HTERT RPE-1 (cell line): ENCODE results near the gene CAMSAP2.

Experiments
- in situ Hi-C: fragments of 300-500 bp; cut with MboI; formaldehyde crosslinking; loops from 4 replicates; pipeline ENCODE4 v1.14.3; 2020; ENCODE audit warnings: low sequenced_read_pairs

Gene CAMSAP2

DNA sequence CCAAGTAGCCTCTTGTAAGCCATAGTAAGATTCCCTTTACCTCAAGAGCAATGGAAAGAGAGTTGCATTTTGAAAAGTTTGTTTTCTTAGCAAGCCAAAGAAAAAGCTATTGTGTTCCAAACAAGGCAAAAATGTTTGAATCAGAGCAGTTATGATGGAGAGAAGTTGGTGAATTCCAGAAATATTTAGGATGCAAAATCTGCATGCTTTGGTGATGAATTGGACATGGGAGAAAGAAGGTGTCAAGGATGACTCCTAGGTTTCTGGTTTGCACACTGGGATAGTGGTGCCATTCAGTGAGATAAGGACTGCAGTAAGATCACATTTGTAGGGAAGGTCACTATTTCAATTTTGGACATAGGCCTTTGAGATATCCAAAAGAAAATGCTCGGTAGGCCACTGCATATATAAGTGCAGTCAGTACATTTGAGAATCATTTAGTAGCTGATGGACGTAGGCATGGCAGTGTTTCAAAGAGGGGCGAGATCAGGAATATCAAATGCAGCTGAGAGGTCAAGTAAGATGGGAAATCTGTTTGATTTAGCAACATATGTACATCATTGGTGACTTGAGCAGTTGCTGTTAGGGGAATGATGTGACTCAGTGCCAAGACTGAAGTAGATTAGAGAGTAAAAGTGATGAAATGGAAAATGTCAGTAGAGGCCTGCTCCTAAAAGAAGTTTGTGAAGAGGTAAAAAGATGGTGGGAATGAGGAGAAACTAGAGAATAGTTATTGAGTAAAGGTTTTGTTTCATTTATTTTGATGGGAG, 100.2 kb downstream of the CAMSAP2 start:
- in situ Hi-C loops, result no loop called here

DNA sequence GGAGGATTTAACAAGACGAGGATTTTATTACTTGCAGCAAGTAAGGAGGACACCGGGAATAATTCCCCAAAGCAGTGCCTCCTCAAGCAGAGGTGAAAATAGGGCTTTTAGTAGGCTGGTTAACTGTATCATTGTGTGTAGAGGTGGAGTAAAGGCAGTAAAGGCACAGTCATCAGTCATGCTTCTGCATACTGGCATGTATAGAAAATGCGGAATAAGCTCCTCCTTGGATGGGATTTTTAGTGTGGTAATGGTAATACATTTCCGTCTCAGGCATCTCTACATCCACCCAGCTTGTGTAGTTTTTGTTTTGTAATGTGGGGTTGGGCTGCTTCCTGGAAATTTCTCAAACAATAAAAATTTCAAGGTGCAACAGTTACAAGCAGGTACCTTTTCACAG, 106.7 kb downstream of the CAMSAP2 start:
- in situ Hi-C loops, result no loop called here

DNA sequence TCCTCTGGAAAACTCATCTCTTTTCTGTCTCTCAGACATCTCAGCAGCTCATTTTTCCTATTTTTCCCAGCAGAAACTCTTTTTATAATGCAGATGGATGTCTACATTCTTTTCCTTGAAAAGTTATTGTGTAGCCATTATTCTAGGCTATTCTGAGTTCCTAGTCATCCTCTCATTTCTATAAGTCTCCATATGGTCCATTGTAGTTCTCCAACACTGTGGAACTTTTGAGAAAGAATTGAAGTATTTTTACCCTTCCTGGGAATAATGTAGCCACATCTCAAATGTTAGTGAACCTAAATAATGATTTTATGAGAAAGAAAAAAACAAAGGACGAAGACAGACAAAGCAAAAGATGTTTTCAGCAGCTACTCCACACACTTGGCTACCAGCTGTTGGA, 107.7 kb downstream of the CAMSAP2 start:
- in situ Hi-C loops, result no loop called here

DNA sequence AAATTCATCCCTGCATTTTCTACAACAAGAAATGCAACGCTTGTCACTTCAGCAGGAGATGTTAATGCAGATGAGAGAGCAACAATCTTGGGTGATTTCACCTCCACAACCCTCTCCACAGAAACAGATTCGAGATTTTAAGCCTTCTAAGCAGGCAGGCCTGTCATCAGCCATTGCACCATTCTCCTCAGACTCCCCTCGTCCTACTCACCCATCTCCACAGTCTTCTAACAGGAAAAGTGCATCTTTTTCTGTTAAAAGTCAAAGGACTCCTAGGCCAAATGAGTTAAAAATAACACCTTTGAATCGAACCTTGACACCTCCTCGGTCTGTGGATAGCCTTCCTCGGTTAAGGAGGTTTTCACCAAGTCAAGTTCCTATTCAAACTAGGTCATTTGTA, 110.7 kb downstream of the CAMSAP2 start:
- in situ Hi-C loops, result no loop called here

DNA sequence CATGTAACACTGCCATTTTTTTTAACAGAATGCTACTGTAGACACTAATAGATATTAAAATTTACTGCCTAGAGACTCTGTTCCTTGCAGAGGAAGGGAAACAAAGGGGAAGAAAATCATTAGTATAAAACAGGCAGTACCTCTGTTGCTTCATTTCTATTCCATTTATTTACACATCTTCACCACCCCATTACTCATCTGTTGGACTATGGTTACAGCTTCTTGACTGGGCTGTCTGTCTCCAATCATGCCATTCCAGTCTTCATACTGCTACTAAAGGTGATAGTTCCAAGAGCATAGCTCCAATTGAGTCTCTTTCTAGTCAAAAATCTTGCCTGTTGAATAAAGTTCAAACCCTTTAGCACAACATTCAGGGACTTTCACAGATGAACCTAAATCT, 111.9 kb downstream of the CAMSAP2 start:
- in situ Hi-C loops, result no loop called here

DNA sequence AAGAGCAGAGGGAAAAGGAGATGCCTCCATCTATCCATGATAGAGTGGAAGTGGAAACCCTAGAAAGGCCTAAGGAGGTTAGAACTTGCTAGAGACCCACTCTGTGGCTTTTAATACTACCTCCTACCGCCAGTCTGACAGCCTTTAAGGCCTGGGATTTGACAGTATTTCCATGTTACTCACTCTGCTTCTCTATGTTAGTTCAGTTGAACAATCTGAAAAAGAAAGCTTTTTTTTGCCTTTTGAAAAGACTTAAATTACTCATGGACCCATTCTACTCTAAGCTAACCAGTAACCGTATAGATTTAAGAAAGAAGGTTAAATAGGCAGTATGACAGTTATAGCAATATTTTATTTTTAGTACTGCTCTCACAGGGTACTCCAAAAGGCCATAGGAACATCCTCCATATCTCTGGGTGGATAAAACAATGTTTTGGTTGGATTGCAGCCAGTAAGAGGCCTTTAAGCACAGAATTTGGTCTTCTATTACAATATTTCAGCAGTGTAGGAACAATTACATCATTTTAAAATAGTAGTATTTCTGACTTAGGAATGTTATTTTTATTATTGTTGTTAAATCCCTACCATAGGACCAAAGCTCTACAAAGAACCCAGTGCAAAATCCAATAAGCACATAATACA, 118.1 kb downstream of the CAMSAP2 start:
- in situ Hi-C loops, result no loop called here

DNA sequence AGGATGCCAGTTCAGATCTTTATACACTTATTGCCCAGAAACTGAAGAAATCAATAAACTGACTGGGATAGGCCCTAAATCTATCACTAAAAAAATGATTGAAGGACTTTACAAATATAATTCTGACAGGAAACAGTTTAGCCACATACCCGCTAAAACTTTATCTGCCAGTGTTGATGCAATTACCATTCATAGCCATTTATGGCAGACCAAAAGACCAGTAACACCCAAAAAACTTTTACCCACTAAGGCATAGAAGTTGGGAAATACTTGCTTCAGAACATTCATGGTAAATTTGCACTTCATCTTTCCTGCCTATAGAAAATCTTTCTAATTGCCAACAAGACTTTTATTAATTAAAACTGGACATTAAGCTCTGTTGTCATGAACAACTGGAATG, 119.1 kb downstream of the CAMSAP2 start:
- in situ Hi-C loops, result no loop called here

DNA sequence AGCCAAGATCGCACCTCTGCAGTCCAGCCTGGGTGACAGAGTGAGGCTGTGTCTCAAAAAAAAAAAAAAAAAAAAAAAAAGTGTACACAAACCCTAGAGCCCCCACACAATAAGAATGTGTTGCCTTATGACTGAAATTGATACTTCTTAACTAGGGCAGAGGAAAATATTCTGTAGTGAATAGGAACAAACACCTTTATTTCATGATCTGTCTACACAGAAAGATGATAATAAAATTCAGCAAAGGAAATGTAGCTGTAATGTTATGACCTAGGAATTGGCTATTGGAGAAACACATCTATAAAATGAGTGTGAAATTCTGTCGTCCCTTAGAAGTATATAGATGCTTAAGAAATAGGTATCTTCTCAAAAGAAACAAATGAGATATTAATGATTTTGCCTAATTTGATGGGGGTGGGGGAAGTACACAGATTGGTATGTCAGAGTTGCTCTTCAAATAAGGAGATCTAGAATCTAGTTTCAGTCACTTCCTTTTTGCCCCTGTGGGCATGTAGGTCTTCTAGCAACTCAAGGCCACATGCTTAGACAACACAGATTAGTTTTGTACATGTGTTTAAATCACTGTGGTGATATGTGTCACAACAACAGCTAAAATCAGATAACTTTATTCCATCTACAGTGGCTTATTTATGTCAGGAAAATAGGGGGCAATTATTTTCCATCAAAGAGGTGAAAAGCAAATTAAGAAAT, 123.4 kb downstream of the CAMSAP2 start:
- in situ Hi-C loops, result no loop called here

DNA sequence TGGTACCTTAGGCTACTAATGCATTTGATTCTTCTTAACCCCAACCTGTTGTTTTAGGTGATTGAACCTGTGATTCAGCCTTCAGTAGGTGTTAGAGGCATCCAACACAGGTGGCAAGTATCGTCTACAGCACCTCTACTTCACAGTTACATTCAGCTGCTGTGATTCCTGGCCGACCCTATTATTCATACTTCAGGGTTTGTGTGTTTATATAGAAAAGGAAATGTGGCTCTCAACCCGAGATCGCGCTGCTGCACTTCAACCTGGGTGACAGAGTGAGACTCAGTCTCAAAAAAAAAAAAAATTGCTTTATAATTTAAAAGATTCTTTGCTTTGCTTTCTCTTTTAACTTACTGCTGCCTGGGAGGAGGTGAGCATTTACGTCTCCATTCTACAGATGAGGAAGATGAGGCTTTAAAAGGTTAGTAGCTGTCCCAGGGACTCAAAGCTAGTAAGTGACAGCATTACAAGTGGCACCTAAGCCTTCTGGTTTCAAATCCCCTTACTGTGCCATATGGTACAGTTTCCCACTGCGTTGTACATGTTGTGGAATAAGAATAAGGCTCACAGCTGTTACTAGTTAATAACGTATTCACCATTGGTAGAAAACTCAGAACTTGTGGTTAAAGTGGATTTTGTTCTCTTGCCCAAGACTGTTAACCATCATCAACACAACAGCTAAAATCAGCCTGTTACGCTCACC, 124.2 kb downstream of the CAMSAP2 start:
- in situ Hi-C loops, result no loop called here

DNA sequence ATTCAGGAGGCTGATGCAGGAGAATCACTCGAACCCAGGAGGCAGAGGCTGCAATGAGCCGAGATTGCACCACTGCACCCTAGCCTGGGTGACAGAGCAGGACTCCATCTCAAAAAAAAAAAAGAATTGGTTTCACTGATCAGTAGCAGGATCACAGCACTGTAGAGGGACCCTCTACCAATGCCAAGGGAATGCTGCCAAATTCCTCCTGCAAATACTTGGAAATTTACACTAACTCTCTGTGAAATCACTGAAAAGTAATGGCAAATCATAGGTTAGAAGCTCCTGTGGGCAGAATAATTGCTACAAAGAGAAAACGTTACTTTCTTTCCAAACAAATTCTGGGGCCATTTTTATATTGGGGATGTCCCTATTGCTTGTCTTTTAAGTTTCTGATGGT, 127.4 kb downstream of the CAMSAP2 start:
- in situ Hi-C loops, result no loop called here

DNA sequence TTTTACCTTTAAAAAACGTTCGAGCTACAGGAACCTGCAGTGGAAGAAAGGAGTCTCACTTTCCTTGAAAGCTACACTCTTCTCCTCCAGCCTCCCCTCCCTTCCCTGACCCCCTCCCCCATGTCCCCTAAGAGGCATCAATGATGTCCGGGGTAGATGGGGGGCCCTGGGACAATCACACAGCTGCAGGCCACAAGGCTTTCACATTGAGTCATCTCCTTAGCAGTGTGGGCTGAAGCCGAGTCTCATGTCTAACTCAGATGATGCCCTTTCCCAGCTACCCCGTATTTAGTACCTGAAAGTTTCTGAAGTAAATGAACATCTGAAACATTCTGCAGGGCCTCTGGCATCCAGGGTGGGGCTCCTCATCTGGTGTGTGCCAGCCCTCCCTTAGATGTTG, 127.8 kb downstream of the CAMSAP2 start:
- in situ Hi-C loops, result no loop called here

DNA sequence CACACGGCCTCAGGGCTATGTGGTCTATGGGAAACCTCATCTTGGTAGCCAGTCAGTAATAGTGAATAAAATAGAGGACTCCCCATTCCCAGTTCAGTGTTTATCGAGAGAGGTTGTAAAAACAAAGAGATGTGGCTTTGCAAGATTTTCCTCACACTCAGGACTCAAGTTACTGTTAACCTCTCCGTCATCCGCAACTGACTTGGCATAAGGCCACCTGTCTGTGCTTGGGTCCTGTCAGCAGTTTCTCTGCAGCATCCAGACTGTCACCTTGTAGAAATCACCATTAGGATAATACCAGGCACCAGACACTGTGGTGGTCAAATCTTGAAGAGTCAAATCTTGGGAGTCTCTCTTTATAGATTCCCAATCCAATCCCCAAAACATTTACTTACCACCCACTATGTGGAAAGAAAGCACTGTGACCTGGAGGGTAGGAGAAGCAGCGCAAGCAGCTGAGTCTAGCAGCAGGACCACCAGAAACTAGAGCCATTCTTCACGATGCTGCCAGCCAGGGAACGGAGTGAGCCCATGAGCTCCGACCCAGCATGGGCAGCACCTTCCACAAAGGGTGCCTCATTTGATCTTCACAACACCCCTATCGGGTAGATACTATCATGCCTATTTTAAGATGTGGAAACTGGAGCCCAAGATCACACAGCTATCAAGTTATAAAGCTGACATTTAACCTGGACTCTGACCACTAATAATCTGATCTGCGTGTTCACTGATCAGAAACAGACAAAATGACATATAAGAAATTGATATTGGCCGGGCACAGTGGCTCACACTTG, 128.5 kb downstream of the CAMSAP2 start:
- in situ Hi-C loops, result no loop called here

DNA sequence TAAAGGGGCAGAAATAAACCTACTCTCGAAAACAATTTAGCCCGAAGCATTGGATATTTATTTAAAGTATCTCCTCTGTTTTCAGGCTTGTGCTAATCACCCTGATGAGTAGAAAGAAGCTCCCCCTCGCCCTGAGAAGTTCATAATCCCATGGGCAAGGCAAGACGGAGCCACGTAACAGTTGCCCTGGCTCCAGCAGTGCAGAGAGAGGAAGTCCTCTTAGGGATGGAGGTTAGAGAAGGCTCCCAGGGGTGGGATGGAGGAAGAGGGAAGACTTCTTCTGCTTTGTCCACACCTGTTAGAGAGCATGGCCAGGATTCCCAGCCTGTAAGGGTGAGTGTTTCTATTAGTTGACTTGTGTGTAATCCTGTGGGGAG, 130.7 kb downstream of the CAMSAP2 start:
- in situ Hi-C loops, result no loop called here

DNA sequence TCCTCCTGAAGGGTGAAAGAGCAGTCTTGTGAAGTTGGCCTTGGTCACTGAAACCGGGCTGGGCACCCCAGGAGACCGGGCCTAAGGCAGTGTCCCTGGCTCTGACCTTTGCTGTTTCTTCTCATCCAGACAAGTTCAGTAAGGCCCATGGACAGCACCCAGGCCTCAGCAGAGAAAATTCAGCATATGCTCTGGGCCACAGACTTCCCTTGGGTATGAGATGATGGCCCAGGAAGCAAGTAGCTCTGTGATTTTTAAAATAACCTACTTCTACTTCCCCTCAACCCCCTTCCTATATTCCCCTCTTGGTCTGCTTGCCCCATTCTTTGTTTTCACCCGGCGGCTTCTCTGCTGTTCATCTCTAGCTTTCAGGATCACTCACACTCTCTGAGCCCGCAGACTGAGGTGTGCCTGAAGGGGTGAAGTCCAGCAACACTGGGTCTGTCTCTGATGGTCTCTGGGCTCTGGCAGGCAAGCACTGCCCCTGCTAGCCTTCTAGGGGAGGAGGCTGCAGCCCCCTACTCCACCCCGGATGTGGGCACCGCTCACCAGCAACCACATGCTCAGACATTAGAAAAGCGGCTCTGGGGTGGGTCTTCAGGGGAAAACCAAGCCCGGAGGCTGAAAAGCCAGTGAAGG, 131.2 kb downstream of the CAMSAP2 start:
- in situ Hi-C loops, result no loop called here

DNA sequence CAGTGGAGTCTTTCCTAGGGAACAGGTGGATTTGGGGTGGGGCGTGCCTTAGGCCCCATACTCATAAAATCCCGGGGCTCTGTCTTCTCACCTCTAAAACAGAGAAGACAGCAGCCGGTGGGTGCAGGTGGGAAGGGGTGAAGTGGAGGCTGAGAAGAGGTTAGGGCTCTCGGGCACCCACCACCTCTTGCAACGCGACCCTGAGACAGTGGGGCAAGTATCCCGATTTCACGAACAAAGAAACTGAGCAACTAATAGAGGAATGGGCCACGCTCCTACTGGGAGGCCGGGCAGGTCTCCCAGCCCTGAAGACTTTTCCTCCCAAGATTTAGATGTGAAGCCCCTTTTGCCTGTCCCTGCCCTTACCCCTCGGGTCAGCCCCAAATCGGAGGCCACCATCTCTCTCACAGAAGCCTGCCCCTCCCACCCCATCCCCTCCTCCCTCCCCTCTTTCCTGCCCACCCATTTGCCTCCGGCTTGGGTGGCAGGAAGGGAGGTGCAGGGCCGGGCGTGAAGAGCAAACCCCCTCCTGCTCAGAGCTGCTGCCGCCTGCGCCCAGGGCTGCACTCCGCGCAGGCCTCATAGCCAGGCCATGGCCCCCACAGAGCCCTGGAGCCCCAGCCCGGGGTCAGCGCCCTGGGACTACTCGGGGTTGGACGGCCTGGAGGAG, 133.9 kb downstream of the CAMSAP2 start, which contains the start of gene GPR25:
GPR25 (plus strand) TSS at position 536 of the 670 bp plus-strand sequence; CDS start at position 593, 57 bp downstream.
- in situ Hi-C loops, result no loop called here

DNA sequence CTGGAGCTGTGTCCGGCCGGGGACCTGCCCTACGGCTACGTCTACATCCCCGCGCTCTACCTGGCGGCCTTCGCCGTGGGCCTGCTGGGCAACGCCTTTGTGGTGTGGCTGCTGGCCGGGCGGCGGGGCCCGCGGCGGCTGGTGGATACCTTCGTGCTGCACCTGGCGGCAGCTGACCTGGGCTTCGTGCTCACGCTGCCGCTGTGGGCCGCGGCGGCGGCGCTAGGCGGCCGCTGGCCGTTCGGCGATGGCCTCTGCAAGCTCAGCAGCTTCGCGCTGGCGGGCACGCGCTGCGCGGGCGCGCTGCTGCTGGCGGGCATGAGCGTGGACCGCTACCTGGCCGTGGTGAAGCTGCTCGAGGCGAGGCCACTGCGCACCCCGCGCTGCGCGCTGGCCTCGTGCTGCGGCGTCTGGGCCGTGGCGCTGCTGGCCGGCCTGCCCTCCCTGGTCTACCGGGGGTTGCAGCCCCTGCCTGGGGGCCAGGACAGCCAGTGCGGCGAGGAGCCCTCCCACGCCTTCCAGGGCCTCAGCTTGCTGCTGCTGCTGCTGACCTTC, 134.5 kb downstream of the CAMSAP2 start:
- in situ Hi-C loops, result no loop called here

DNA sequence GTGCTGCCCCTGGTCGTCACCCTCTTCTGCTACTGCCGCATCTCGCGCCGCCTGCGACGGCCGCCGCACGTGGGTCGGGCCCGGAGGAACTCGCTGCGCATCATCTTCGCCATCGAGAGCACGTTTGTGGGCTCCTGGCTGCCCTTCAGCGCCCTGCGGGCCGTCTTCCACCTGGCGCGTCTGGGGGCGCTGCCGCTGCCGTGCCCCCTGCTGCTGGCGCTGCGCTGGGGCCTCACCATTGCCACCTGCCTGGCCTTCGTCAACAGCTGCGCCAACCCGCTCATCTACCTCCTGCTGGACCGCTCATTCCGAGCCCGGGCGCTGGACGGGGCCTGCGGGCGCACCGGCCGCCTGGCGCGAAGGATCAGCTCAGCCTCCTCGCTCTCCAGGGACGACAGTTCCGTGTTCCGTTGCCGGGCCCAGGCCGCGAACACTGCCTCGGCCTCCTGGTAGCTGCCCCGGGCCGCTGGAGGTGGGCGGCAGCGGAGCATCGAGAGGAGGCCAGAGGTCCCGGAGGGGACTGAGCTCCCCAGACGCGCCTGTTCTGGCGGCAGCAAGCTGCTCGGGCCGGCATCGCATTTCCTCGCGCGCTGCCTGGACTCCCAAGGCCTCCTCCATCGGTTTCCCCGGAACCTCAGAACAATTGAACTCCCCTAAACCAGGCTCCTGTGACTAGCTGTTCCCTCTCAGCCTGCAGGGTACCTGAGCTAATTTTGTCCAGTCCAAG, 135.1 kb downstream of the CAMSAP2 start:
- in situ Hi-C loops, result no loop called here

DNA sequence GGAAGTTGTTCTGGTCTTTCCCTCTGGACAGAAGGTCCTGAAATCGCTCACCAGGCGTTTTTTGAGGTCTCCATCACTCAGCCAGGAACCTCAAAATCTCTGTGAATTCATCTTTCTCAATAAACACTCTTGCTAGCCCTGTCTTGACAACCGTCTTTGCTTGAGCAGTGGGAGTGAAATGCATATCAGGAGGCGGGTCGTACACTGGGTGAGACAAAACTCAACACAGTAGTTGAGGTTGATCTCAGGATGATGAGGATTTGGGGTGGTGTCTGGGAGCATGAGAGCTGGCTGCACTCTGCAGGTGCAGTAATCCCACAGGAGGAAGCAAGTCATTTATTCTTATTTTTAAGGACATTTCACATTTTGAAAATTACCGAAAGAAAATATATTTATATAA, 136.0 kb downstream of the CAMSAP2 start:
- in situ Hi-C loops, result no loop called here

DNA sequence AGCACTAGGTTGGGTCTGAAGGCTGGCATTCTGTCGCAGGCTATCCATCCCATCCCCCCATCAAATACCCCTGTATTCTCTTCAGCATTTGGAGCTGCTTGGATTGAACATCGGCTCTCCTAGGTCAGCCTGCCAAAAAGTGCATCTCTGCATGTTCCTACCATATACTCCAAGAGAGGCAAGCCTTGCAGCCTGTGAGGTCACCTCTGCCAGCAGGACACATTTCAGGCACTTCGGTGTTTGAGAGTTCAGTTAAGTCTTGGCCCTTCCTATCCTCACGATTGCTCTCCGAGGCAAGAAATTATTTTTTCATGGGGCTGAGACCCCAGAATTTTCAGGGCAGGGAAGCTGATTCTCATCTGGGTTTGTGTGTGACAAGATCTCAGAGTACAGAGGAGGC, 136.7 kb downstream of the CAMSAP2 start:
- in situ Hi-C loops, result no loop called here
